ENCODE results near the gene TRIM71. TPM values are rescaled to one million over a fixed set of nuclear protein-coding genes. Genes with fewer than 3 reads are reported as not detected.
A peak's percentile ranks its signal among the peaks of the same experiment; 100 is the strongest.

The TRIM71 gene
- total RNA-seq, 1 donor from 2014 or later, result 117 TPM

GRCh38 chr3:32847528-32847927, 29.7 kb downstream of the TRIM71 start:
- Mint-ChIP-seq H3K27me3 (ENCODE audit: unreplicated experiment) (peaks cover 6% of the 10 kb centered on the region), H3K9me3 (ENCODE audit: unreplicated experiment) (peaks cover 24% of the 10 kb centered on the region), H3K36me3 (ENCODE audit: unreplicated experiment) (no peaks in the 10 kb centered on the region), H3K27ac (ENCODE audit: unreplicated experiment) (peak overlapping the region; percentile 33), H3K4me1 (ENCODE audit: low read depth, unreplicated experiment) (peaks cover 79% of the 10 kb centered on the region), H3K4me3 (ENCODE audit: unreplicated experiment) (peak overlapping the region; percentile 42)
- TF ChIP-seq CTCF (IDR thresholded peaks at IDR 0.05; ENCODE audit: partially characterized antibody, unreplicated experiment), result no peak
- DNase-seq, result no peak

- no peak for TF ChIP-seq CTCF (IDR thresholded peaks at IDR 0.05; ENCODE audit: partially characterized antibody, unreplicated experiment)
- peaks cover 7% of the 10 kb centered on the region for H3K27me3 Mint-ChIP-seq (ENCODE audit: unreplicated experiment)
- peak overlapping the region; percentile 74 for H3K4me3 Mint-ChIP-seq (ENCODE audit: unreplicated experiment)
- no peak for DNase-seq
- H3K4me1 Mint-ChIP-seq (ENCODE audit: low read depth, unreplicated experiment), result peaks cover 77% of the 10 kb centered on the region
- H3K9me3 Mint-ChIP-seq (ENCODE audit: unreplicated experiment), result peaks cover 24% of the 10 kb centered on the region
- no peaks in the 10 kb centered on the region for H3K36me3 Mint-ChIP-seq (ENCODE audit: unreplicated experiment)
- no peak overlapping the region for H3K27ac Mint-ChIP-seq (ENCODE audit: unreplicated experiment)
These were observed 30.4 kb downstream of the TRIM71 start for GRCh38 chr3:32848215-32848614.

- DNase-seq, result no peak
- H3K4me3 Mint-ChIP-seq (ENCODE audit: unreplicated experiment), result peak overlapping the region; percentile 74
- H3K36me3 Mint-ChIP-seq (ENCODE audit: unreplicated experiment), result no peaks in the 10 kb centered on the region
- H3K9me3 Mint-ChIP-seq (ENCODE audit: unreplicated experiment), result peaks cover 24% of the 10 kb centered on the region
- peaks cover 73% of the 10 kb centered on the region for H3K4me1 Mint-ChIP-seq (ENCODE audit: low read depth, unreplicated experiment)
- H3K27me3 Mint-ChIP-seq (ENCODE audit: unreplicated experiment), result peaks cover 7% of the 10 kb centered on the region
- H3K27ac Mint-ChIP-seq (ENCODE audit: unreplicated experiment), result peak overlapping the region; percentile 55
- TF ChIP-seq CTCF (IDR thresholded peaks at IDR 0.05; ENCODE audit: partially characterized antibody, unreplicated experiment), result no peak
These were observed 31.2 kb downstream of the TRIM71 start for GRCh38 chr3:32849046-32849445.

- no peak for TF ChIP-seq CTCF (IDR thresholded peaks at IDR 0.05; ENCODE audit: partially characterized antibody, unreplicated experiment)
- no peak for DNase-seq
- no peaks in the 10 kb centered on the region for H3K36me3 Mint-ChIP-seq (ENCODE audit: unreplicated experiment)
- peaks cover 72% of the 10 kb centered on the region for H3K4me1 Mint-ChIP-seq (ENCODE audit: low read depth, unreplicated experiment)
- peaks cover 7% of the 10 kb centered on the region for H3K27me3 Mint-ChIP-seq (ENCODE audit: unreplicated experiment)
- peak overlapping the region; percentile 75 for H3K4me3 Mint-ChIP-seq (ENCODE audit: unreplicated experiment)
- H3K9me3 Mint-ChIP-seq (ENCODE audit: unreplicated experiment), result peaks cover 22% of the 10 kb centered on the region
- peak overlapping the region; percentile 81 for H3K27ac Mint-ChIP-seq (ENCODE audit: unreplicated experiment)
These were observed 32.4 kb downstream of the TRIM71 start for GRCh38 chr3:32850226-32850625.

- no peaks in the 10 kb centered on the region for H3K36me3 Mint-ChIP-seq (ENCODE audit: unreplicated experiment)
- peaks cover 25% of the 10 kb centered on the region for H3K9me3 Mint-ChIP-seq (ENCODE audit: unreplicated experiment)
- H3K27ac Mint-ChIP-seq (ENCODE audit: unreplicated experiment), result peak overlapping the region; percentile 81
- H3K4me3 Mint-ChIP-seq (ENCODE audit: unreplicated experiment), result peak overlapping the region; percentile 75
- TF ChIP-seq CTCF (IDR thresholded peaks at IDR 0.05; ENCODE audit: partially characterized antibody, unreplicated experiment), result no peak
- peaks cover 76% of the 10 kb centered on the region for H3K4me1 Mint-ChIP-seq (ENCODE audit: low read depth, unreplicated experiment)
- no peak for DNase-seq
- peaks cover 7% of the 10 kb centered on the region for H3K27me3 Mint-ChIP-seq (ENCODE audit: unreplicated experiment)
These were observed 32.8 kb downstream of the TRIM71 start for GRCh38 chr3:32850636-32851035.
